Liver (tissue), 9 donors: ENCODE measurements around the gene THSD4. TPM values are rescaled to one million over a fixed set of nuclear protein-coding genes. Genes with fewer than 3 reads are reported as not detected.

Experiments used
- DNase-seq: peaks from one replicate; pipeline ENCODE4 v3.0.0-alpha.2; 2017; ENCODE audit warnings: low spot score
- H3K27ac ChIP-seq, 2 donors: one replicate each; pipeline ENCODE4 v1.7.0; 2013; ENCODE audit warnings: inconsistent platforms in 2 of 2, low read length in 2 of 2, control low read depth in 1 of 2, low read depth in 1 of 2, mild to moderate bottlenecking in 1 of 2
- H3K27me3 ChIP-seq, 4 donors: one replicate each; pipeline versions ENCODE4 v1.6.1 to v1.7.0; 2013; ENCODE audit warnings: low read length in 3 of 4, inconsistent platforms in 1 of 4, mild to moderate bottlenecking in 1 of 4, moderate library complexity in 1 of 4; ENCODE audit not compliant: control insufficient read depth in 4 of 4, insufficient read depth in 4 of 4
- H3K36me3 ChIP-seq, 4 donors: one replicate each; pipeline versions ENCODE4 v1.6.1 to v1.7.0; 2013; ENCODE audit warnings: low read length in 3 of 4, mild to moderate bottlenecking in 3 of 4, low read depth in 1 of 4, moderate library complexity in 1 of 4; ENCODE audit not compliant: control insufficient read depth in 4 of 4, insufficient read depth in 3 of 4
- H3K4me1 ChIP-seq, 4 donors: one replicate each; pipeline versions ENCODE4 v1.6.1 to v1.7.0; 2013; ENCODE audit warnings: low read length in 3 of 4, mild to moderate bottlenecking in 3 of 4, moderate library complexity in 1 of 4; ENCODE audit not compliant: control insufficient read depth in 4 of 4, insufficient read depth in 4 of 4
- H3K4me3 ChIP-seq, 3 donors: one replicate each; pipeline versions ENCODE4 v1.6.1 to v1.7.0; 2013; ENCODE audit warnings: low read length in 3 of 3, control low read depth in 1 of 3, low read depth in 1 of 3, mild to moderate bottlenecking in 1 of 3
- H3K9ac ChIP-seq, 2 donors: one replicate each; pipeline ENCODE4 v1.7.0; 2013; ENCODE audit warnings: low read length in 2 of 2, mild to moderate bottlenecking in 2 of 2, moderate library complexity in 2 of 2, control low read depth in 1 of 2, low read depth in 1 of 2
- H3K9me3 ChIP-seq, 4 donors: one replicate each; pipeline versions ENCODE4 v1.6.1 to v1.7.0; 2013; ENCODE audit warnings: low read length in 3 of 4; ENCODE audit not compliant: control insufficient read depth in 4 of 4
- ATF3 ChIP-seq: IDR thresholded peaks from 2 replicates; pipeline ENCODE4 v1.6.1; 2016; ENCODE audit warnings: antibody characterized with exemption
- CTCF ChIP-seq: fragments of 150-350 bp; IDR thresholded peaks from 2 replicates; pipeline ENCODE4 v1.5.1; 2017; ENCODE audit warnings: improper control_type of control experiment, low read depth, low read length; ENCODE audit not compliant: missing input control
- EGR1 ChIP-seq, 2 donors: IDR thresholded peaks; 2 replicates each; pipeline ENCODE4 v1.6.1; 2016 to 2018; ENCODE audit warnings: antibody characterized with exemption in 2 of 2, low read depth in 2 of 2
- FOXA1 ChIP-seq: IDR thresholded peaks from 2 replicates; pipeline ENCODE4 v1.6.1; 2016; ENCODE audit warnings: antibody characterized with exemption
- FOXA2 ChIP-seq: IDR thresholded peaks from 2 replicates; pipeline ENCODE4 v1.6.1; 2016; ENCODE audit warnings: antibody characterized with exemption
- GABPA ChIP-seq, 2 donors: IDR thresholded peaks in 1 of 2; conservative IDR thresholded peaks in 1 of 2; 2 replicates each; pipeline ENCODE4 v1.6.1; 2016; ENCODE audit warnings: antibody characterized with exemption in 2 of 2, mild to moderate bottlenecking in 1 of 2, moderate library complexity in 1 of 2
- HNF4A ChIP-seq, 2 donors: conservative IDR thresholded peaks; 2 replicates each; pipeline ENCODE4 v1.6.1; 2016; ENCODE audit warnings: antibody characterized with exemption in 2 of 2, mild to moderate bottlenecking in 2 of 2
- HNF4G ChIP-seq: IDR thresholded peaks from 2 replicates; pipeline ENCODE4 v1.6.1; 2016; ENCODE audit warnings: antibody characterized with exemption
- MAX ChIP-seq: IDR thresholded peaks from 2 replicates; pipeline ENCODE4 v1.6.1; 2016; ENCODE audit warnings: antibody characterized with exemption
- NR2F2 ChIP-seq: IDR thresholded peaks from 2 replicates; pipeline ENCODE4 v1.6.1; 2016; ENCODE audit warnings: antibody characterized with exemption
- REST ChIP-seq: IDR thresholded peaks from 2 replicates; pipeline ENCODE4 v1.6.1; 2016; ENCODE audit warnings: antibody characterized with exemption, mild to moderate bottlenecking
- RXRA ChIP-seq, 2 donors: IDR thresholded peaks; 2 replicates each; pipeline ENCODE4 v1.6.1; 2017 to 2018; ENCODE audit warnings: antibody characterized with exemption in 2 of 2, mild to moderate bottlenecking in 1 of 2
- SP1 ChIP-seq: IDR thresholded peaks from 2 replicates; pipeline ENCODE4 v1.6.1; 2018; ENCODE audit warnings: antibody characterized with exemption, mild to moderate bottlenecking
- YY1 ChIP-seq: IDR thresholded peaks from 2 replicates; pipeline ENCODE4 v1.6.1; 2016; ENCODE audit warnings: antibody characterized with exemption, mild to moderate bottlenecking
- ZBTB33 ChIP-seq: IDR thresholded peaks from 2 replicates; pipeline ENCODE4 v1.6.1; 2016; ENCODE audit warnings: antibody characterized with exemption
- WGBS: extraction: QIAGEN DNeasy Blood & Tissue Kit; methylation state at CpG from one replicate; pipeline ENCODE4 v1.1.7; 2013; 5-methylcytosine and 5-hydroxymethylcytosine counted together
- polyA plus RNA-seq, 2 donors: library from polyadenylated mRNA; stranded (reverse) in 1 of 2; unstranded in 1 of 2; fragments of 200-250 nt in 1 of 2; fragments of >200 nt in 1 of 2; fragmentation: Nextera tagmentation in 1 of 2; extraction: Ambion mirVana in 1 of 2; gene quantifications; one replicate each; pipeline versions ENCODE4 v1.2.1 to v1.2.3, GENCODE V29; 2013 to 2015
- total RNA-seq, 2 donors: library from RNA; depleted of rRNA; stranded (reverse); fragments of >200 nt; gene quantifications; one replicate each; pipeline ENCODE4 v1.2.3, GENCODE V29; 2014
- donor health status: healthy.
- donor health status: healthy.
- donor health status: healthy.
- donor health status: healthy.
- donor health status: healthy.

The THSD4 gene
- total and polyA plus RNA-seq, 4 donors, result 0.23 to 11.5 (median 1.9) TPM

- TF ChIP-seq ZBTB33 (no peak), YY1 (no peak), FOXA1 (no peak), HNF4A (conservative IDR thresholded peaks at IDR 0.05) (no peak), MAX (no peak), NR2F2 (no peak), RXRA (IDR thresholded peaks at IDR 0.05) (no peak), GABPA (IDR thresholded peaks at IDR 0.05 in 1 of 2, conservative IDR thresholded peaks at IDR 0.05 in 1 of 2) (no peak), HNF4G (no peak), EGR1 (IDR thresholded peaks at IDR 0.05; ENCODE audit: low read depth in 2 of 2) (no peak)
Measured at GRCh38 chr15:71306538-71306937, 191.3 kb downstream of the THSD4 start (continued).

- peaks cover 1 to 15% (median 7%) of the 10 kb centered on the region in 4 donors for H3K4me1 ChIP-seq
- WGBS, result 87% methylated on average over 8 of the region's 8 CpGs
- no peak for TF ChIP-seq FOXA1
- no peak for TF ChIP-seq CTCF
- no peak for TF ChIP-seq YY1
- TF ChIP-seq REST, result no peak
- TF ChIP-seq ATF3, result no peak
- TF ChIP-seq EGR1 (IDR thresholded peaks at IDR 0.05; ENCODE audit: low read depth in 2 of 2), result no peak
- no peak for TF ChIP-seq ZBTB33
- TF ChIP-seq SP1, result no peak
- no peak for TF ChIP-seq MAX
- TF ChIP-seq FOXA2, result no peak
- TF ChIP-seq HNF4A (conservative IDR thresholded peaks at IDR 0.05), result no peak
- no peak for TF ChIP-seq RXRA (IDR thresholded peaks at IDR 0.05)
- no peak for TF ChIP-seq HNF4G
- no peak for TF ChIP-seq GABPA (IDR thresholded peaks at IDR 0.05 in 1 of 2, conservative IDR thresholded peaks at IDR 0.05 in 1 of 2)
- TF ChIP-seq NR2F2, result no peak
Measured at GRCh38 chr15:71312194-71312708, 197.0 kb downstream of the THSD4 start.

More at GRCh38 chr15:71312194-71312708, 197.0 kb downstream of the THSD4 start:
- Histone ChIP-seq H3K27me3 (no peaks in the 10 kb centered on the region), H3K4me3 (no peak overlapping the region), H3K9ac (no peak overlapping the region), H3K27ac (peak overlapping the region in 1 of 2 donors; percentile 42), H3K36me3 (no peaks in the 10 kb centered on the region), H3K9me3 (no peaks in the 10 kb centered on the region)
- no peak for DNase-seq
